IPS DF 6.9 (cell line): ENCODE measurements around the gene FBF1.
A peak's percentile ranks its signal among the peaks of the same experiment; 100 is the strongest.

Experiments
- DNase-seq: peaks from one replicate; pipeline ENCODE4 v3.0.0-alpha.2; 2013; ENCODE audit warnings: low read depth, low spot score
- H3K27ac ChIP-seq: one replicate; pipeline ENCODE4 v1.5.1; 2013; ENCODE audit warnings: low read length, control low read depth
- H3K27me3 ChIP-seq: 2 replicates; pipeline ENCODE4 v1.6.1; 2013; ENCODE audit warnings: mild to moderate bottlenecking, low read length; ENCODE audit not compliant: control insufficient read depth, insufficient read depth
- H3K36me3 ChIP-seq: 2 replicates; pipeline ENCODE4 v1.6.1; 2013; ENCODE audit warnings: low read length; ENCODE audit not compliant: control insufficient read depth, insufficient read depth
- H3K4me1 ChIP-seq: 2 replicates; pipeline ENCODE4 v1.6.1; 2013; ENCODE audit warnings: low read length; ENCODE audit not compliant: control insufficient read depth, insufficient read depth
- H3K4me3 ChIP-seq: 2 replicates; pipeline ENCODE4 v1.5.1; 2013; ENCODE audit warnings: mild to moderate bottlenecking, low read length
- H3K9me3 ChIP-seq: 2 replicates; pipeline ENCODE4 v1.6.1; 2013; ENCODE audit warnings: low read length, inconsistent platforms; ENCODE audit not compliant: control insufficient read depth, insufficient read depth
- WGBS: extraction: QIAGEN DNeasy Blood & Tissue Kit; methylation state at CpG from one replicate; pipeline ENCODE4 v1.1.7; 2013; ENCODE audit warnings: mixed read lengths, missing lambda C conversion rate; ENCODE audit not compliant: insufficient read length, insufficient coverage; 5-methylcytosine and 5-hydroxymethylcytosine counted together

Gene FBF1

DNA sequence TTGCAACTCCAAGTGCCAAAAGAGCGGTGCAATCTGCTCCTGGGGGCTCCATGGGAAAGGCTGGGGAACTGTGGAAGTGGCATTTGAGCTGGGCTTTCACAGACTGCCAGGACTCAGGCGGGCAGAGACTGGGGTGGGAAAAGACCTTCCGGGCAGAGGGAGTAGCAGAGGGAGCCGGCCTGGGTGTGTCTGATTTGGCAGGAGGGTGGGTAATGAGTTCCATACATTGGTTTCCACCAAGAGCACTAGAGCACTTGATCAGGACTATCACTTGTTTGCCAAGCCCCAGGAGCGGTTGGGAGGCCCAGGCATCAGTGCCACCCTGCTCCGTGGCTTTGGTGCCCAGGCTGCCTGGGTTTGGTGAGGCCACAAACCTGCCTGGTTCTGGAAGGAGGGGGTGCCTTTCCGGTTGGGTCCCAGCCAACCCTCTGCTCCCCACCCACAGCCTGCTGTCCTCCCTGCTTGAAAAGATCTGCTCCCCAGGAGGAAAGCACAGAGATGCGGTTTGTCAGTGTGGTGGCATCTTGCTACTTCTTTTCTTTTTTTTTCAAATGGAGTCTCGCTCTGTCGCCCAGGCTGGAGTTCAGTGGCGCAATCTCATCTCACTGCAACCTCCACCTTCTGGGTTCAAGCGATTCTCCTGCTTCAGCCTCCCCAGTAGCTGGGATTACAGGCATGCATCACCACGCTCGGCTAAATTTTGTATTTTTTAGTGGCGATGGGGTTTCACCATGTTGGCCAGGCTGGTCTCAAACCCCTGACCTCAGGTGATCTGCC is 59.0 kb downstream of the FBF1 start:
- peaks cover 2% of the 10 kb centered on the region; the same call in 1 of the 2 replicates for H3K27me3 ChIP-seq
- H3K36me3 ChIP-seq, result no peaks in the 10 kb centered on the region
- H3K4me1 ChIP-seq, result 0 out of 2 replicates have a peak, but pooled peaks cover 1% of the 10 kb centered on the region
- no peaks in the 10 kb centered on the region for H3K9me3 ChIP-seq
- no CpG with 5 or more reads among the region's 15 CpGs for WGBS
- DNase-seq, result no peak
- H3K4me3 ChIP-seq, result no peak overlapping the region
- no peak overlapping the region for H3K27ac ChIP-seq

DNA sequence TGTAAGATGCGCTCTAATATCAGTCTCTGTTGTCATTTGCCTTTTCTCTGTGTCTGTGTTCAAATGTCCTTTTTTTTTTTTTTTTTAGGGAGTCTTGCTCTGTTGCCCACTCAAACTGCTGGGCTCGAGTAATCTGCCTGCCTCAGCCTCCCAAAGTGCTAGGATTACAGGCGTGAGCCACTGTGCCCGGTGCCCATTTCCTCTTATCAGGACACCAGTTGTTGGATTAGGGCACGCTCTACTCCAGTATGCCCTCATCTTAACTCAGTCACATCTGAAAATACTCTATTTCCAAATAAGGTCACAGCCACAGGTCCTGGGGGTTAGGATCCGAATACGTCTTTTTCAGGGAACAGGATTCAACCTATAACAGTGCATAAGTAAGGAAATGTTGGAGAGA is 60.6 kb downstream of the FBF1 start:
- Histone ChIP-seq H3K36me3 (no peaks in the 10 kb centered on the region), H3K4me3 (no peak overlapping the region), H3K9me3 (no peaks in the 10 kb centered on the region), H3K4me1 (0 out of 2 replicates have a peak, but pooled peaks cover 6% of the 10 kb centered on the region), H3K27ac (no peak overlapping the region), H3K27me3 (peaks cover 2% of the 10 kb centered on the region; the same call in 1 of the 2 replicates)
- DNase-seq, result no peak
- no CpG with 5 or more reads among the region's 7 CpGs for WGBS

DNA sequence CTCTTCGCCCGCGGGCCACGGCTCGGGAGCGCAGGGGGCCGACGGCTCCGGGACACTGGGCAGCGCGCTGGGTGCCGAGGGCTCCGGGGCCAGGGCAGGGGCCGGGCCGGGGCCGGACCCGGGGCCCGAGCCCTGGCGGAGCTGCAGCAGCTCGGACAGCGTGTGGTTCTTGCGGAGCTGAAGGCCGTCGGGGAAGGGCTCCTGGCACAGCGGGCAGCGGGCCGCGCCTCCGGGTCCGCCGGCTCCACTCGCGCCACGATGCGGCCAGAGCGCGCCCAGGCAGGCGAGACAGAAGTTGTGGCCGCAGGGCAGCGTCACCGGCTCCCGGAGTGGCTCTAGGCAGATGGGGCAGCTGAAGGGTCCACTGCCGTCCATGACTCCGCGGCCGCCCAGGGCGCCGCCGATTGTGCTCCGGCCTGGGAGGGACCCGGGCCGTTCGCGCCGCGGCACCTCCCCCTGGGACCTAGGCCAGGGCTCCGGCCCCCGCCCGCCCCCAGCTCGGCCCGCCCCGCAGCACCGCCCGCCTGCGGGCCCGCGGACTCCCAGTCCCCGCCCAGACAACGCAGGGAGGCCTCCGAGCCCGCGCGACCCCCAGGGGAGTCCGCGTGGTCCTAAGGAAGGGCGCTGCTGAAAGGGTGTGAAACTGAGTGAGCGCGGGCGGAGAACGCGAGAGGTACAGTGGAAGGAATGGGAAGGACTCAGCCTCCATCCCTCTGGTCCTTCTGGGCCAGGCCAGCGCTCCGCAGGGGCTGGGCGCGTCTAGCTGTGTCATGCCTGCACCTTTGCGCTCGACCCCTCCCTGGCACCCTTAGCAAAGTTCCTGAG is 62.5 kb downstream of the FBF1 start, which contains the start of gene TRIM47:
Gene TRIM47 (minus strand): TSS at position 408 of the 825 bp plus-strand sequence. CDS start 33 bp downstream, at position 375.
- H3K4me3 ChIP-seq, result peak within 1 kb of the TSS; percentile 43; the same call in 1 of the 2 replicates
- H3K36me3 ChIP-seq, result no peaks in the 10 kb centered on the region
- no peaks in the 10 kb centered on the region for H3K9me3 ChIP-seq
- peaks cover 2% of the 10 kb centered on the region; the same call in 1 of the 2 replicates for H3K27me3 ChIP-seq
- no peak for DNase-seq
- 0 out of 2 replicates have a peak, but pooled peaks cover 6% of the 10 kb centered on the region for H3K4me1 ChIP-seq
- no peak within 1 kb of the TSS for H3K27ac ChIP-seq
- WGBS, result no CpG with 5 or more reads among the region's 87 CpGs

DNA sequence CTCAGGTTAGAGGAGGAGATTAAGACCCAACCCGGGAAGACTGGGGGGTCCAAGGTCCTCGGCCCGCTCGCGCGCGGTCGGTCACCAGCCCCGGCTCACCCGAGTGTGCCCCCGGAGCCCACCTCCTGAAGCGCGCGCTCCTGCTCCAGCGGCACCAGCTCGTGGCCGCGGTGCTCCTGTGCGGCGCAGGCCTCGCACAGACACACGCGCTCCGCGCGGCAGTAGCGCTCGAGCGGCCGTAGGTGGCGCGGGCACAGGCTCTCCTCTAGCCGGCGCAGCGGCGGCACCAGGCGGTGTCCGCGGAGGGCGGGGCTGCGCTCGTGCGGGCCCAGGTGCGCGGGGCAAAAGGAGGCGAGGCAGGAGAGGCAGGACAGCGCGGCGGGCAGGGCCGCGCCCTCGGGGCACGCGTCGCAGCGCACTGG is 63.1 kb downstream of the FBF1 start:
- H3K27ac ChIP-seq, result no peak overlapping the region
- no peak for DNase-seq
- no peaks in the 10 kb centered on the region for H3K36me3 ChIP-seq
- no CpG with 5 or more reads among the region's 56 CpGs for WGBS
- H3K4me1 ChIP-seq, result 0 out of 2 replicates have a peak, but pooled peaks cover 6% of the 10 kb centered on the region
- H3K27me3 ChIP-seq, result peaks cover 2% of the 10 kb centered on the region; the same call in 1 of the 2 replicates
- no peaks in the 10 kb centered on the region for H3K9me3 ChIP-seq
- peak overlapping the region; percentile 43; the same call in 1 of the 2 replicates for H3K4me3 ChIP-seq

DNA sequence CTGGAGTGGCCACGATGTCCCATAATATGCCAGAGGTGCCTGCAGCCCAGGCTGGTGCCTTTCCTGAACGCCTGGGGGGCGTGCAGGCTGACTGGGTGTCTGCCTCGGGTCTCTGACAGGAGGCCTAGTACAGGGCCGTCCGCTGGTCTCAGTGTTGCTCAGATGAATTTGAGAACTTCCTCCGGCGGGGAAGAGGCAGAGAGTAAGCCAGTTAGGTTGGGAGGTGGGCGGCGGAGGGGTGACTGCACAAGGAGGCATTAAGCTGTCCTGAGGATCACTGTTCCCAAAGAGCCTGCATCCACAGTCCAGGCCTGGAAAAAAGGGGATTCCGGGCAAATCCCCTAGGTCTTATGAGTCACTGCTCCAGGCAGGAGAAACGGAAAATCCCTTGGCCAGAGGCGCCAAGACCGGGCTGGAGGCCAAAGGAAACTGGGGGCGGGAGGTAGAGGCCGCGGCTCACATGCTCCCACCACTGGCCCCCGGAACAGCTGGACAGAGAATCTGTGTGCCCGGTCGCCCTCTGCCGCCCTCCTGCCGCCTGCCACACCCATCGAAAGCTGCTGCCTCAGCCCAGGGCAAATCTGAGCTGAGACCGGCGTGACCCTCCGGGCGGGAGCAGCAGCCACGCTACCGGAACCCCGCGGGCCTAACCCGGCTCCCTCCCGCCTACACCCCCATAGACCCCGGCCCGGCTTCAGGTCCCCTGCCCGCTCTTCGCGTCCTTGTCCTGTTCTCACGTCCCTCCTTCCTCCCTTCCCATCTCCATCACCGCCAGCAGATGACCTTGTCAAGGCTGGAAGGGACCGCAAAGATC is 63.7 kb downstream of the FBF1 start:
- H3K27me3 ChIP-seq, result peaks cover 2% of the 10 kb centered on the region; the same call in 1 of the 2 replicates
- no CpG with 5 or more reads among the region's 41 CpGs for WGBS
- peak overlapping the region; percentile 43; the same call in 1 of the 2 replicates for H3K4me3 ChIP-seq
- DNase-seq, result no peak
- H3K27ac ChIP-seq, result no peak overlapping the region
- H3K4me1 ChIP-seq, result peaks cover 7% of the 10 kb centered on the region; the same call in 1 of the 2 replicates
- no peaks in the 10 kb centered on the region for H3K36me3 ChIP-seq
- no peaks in the 10 kb centered on the region for H3K9me3 ChIP-seq

DNA sequence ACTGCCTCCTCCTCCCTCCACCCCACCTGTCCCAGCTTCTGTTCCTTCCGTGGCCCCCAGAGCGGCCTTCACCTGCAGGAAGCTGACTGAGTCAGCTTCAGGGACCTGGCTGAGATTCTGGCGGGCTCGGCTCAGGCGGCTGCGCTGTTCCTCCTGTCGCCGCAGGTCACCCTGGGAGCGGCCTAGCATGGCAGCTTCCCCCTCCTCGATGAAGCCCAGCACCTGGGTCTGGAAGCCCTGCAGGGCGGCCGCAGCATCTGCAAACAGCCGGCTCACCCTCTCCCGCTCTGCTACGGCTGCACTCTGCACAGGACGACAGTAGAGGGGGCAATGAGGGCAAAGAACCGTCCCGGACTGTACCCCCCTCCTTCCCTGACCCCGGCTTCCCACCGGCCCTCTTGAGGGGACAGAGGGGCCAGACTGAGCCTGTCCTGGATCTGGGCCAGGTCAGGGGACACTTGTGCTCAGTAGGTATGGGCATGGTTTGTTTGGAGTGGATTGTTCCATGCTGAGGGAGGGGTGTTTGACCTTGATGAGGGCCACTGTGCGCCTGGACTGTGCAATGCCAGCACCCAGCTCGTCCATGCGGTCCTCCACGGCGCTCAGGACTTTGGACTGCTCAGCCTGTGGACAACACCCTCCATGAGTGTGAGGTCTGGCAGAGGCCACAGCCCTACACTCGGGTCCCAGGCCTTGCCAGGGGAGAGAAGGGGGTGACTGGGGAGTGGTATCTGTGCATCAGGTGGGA is 64.5 kb downstream of the FBF1 start:
- no peaks in the 10 kb centered on the region for H3K36me3 ChIP-seq
- H3K9me3 ChIP-seq, result no peaks in the 10 kb centered on the region
- peaks cover 2% of the 10 kb centered on the region; the same call in 1 of the 2 replicates for H3K27me3 ChIP-seq
- no peak overlapping the region for H3K4me3 ChIP-seq
- WGBS, result no CpG with 5 or more reads among the region's 26 CpGs
- no peak for DNase-seq
- H3K4me1 ChIP-seq, result peaks cover 7% of the 10 kb centered on the region; the same call in 1 of the 2 replicates
- no peak overlapping the region for H3K27ac ChIP-seq

DNA sequence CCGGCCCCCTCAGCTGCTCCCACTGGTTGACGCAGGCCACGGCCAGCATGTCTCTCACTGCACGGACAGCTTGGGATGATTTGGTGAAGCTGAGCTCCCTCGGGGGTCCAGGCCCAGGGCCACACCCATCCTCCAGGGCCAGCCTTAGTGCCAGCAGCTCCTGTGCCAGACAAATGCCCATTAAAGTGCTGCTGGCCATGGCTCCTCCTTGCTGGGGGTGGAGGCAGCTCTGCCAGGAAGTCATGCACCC is 65.0 kb downstream of the FBF1 start:
- Histone ChIP-seq H3K36me3 (no peaks in the 10 kb centered on the region), H3K4me3 (no peak overlapping the region), H3K9me3 (no peaks in the 10 kb centered on the region), H3K4me1 (peaks cover 7% of the 10 kb centered on the region; the same call in 1 of the 2 replicates), H3K27ac (no peak overlapping the region), H3K27me3 (peaks cover 2% of the 10 kb centered on the region; the same call in 1 of the 2 replicates)
- DNase-seq, result no peak
- no CpG with 5 or more reads among the region's 5 CpGs for WGBS

DNA sequence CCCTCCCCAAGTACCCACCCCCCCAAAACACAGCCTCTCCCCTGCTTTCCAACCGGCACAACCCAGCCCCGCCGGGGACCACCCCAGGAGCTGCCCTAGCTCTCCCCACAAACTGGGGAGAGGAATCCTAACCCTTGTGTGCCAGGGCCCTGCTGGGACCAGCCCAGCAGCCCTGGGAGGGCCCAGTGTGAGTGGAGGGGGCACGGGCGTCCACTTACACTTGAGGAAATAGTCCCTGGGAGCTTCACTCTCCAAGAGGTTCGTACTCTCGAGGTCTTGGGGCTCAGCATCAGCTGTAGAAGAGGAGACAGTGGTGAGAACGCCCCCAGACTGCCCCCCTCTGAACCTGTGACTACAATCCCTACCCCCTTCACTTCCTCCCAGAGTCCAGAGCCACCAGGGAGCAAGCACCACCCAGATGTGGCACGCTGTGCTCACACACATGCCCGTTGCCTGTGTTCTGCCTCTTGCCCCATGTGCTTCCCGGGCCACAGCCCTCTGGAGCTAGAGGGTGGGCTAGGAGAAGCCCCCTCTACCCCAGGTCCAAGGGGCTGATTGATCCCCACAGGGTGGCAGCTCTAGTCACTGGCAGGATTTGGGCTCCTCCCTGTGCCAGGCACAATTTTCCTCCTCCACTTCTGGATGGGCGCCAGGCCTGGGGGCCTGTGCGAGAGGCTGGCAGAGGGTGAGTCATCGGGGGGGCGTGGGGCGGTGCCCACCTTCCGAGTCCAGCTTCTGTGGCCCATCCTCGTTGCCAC is 65.5 kb downstream of the FBF1 start:
- DNase-seq, result no peak
- no peaks in the 10 kb centered on the region for H3K36me3 ChIP-seq
- no CpG with 5 or more reads among the region's 18 CpGs for WGBS
- H3K4me1 ChIP-seq, result peaks cover 7% of the 10 kb centered on the region; the same call in 1 of the 2 replicates
- H3K27me3 ChIP-seq, result peaks cover 2% of the 10 kb centered on the region; the same call in 1 of the 2 replicates
- no peak overlapping the region for H3K27ac ChIP-seq
- H3K4me3 ChIP-seq, result no peak overlapping the region
- no peaks in the 10 kb centered on the region for H3K9me3 ChIP-seq
